Measurements from ENCODE around the gene ARHGEF35.
"Not testable (repeated sequence)": the region's sequence is repeated elsewhere in the genome, so short reads cannot be mapped to it uniquely, and the experiment has no call there.

ARHGEF35 gene

GRCh38 chr7:144178380-144179164 is 17.1 kb downstream of the ARHGEF35 start:
- peak; percentile 29 to 32 for DNase-seq

GRCh38 chr7:144174613-144175012 is 21.0 kb downstream of the ARHGEF35 start:
- no peak for DNase-seq

GRCh38 chr7:144171594-144172350 is 23.9 kb downstream of the ARHGEF35 start:
- not testable (repeated sequence) for DNase-seq

- no peak for DNase-seq
Measured at GRCh38 chr7:144164784-144165183, 30.8 kb downstream of the ARHGEF35 start.

GRCh38 chr7:144158861-144159260 is 36.8 kb downstream of the ARHGEF35 start:
- no peak for DNase-seq

GRCh38 chr7:144148224-144148827 is 47.3 kb downstream of the ARHGEF35 start:
- DNase-seq: no peak

GRCh38 chr7:144144426-144144825 is 51.2 kb downstream of the ARHGEF35 start:
- DNase-seq: no peak

- DNase-seq: no peak
Measured at GRCh38 chr7:144142187-144142586, 53.4 kb downstream of the ARHGEF35 start.

GRCh38 chr7:144137501-144137900 is 58.1 kb downstream of the ARHGEF35 start:
- DNase-seq: no peak

All from inflammatory macrophage (primary cell).